Right atrium auricular region (tissue), 2 donors: ENCODE measurements around the gene GSE1. TPM values are rescaled to one million over a fixed set of nuclear protein-coding genes. Genes with fewer than 3 reads are reported as not detected.

Experiments
- DNase-seq: peaks from one replicate; pipeline ENCODE4 v3.0.0-alpha.2; 2019; ENCODE audit warnings: low spot score
- H3K27ac ChIP-seq, 2 donors: fragments of 200-600 bp; sonication (generic); 1 replicate in 1 of 2; 2 replicates in 1 of 2; pipeline ENCODE4 v1.5.1; 2016 to 2019
- H3K27me3 ChIP-seq, 2 donors: fragments of 200-600 bp; sonication (generic); one replicate each; pipeline versions ENCODE4 v1.5.1 to v1.6.0; 2017 to 2019
- H3K36me3 ChIP-seq: fragments of 200-600 bp; sonication (generic); one replicate; pipeline ENCODE4 v1.5.1; 2016
- H3K4me1 ChIP-seq, 2 donors: fragments of 200-600 bp; sonication (generic); one replicate each; pipeline versions ENCODE4 v1.5.1 to v1.6.0; 2017 to 2019
- H3K4me3 ChIP-seq, 2 donors: fragments of 200-600 bp; sonication (generic); 1 replicate in 1 of 2; 2 replicates in 1 of 2; pipeline ENCODE4 v1.5.1; 2017 to 2019; ENCODE audit warnings: mild to moderate bottlenecking in 1 of 2, moderate library complexity in 1 of 2
- H3K9me3 ChIP-seq, 2 donors: fragments of 200-600 bp; sonication (generic); one replicate each; pipeline ENCODE4 v1.5.1; 2019
- total RNA-seq, 2 donors: library from RNA; depleted of rRNA; stranded (reverse); fragments of >200 nt; gene quantifications; one replicate each; pipeline ENCODE4 v1.1.0, GENCODE V29; 2016
- TF ChIP-seq, protein P1 (sequence below), 2 donors: fragments of 200-600 bp; sonication (generic); IDR thresholded peaks; one replicate each; pipeline ENCODE4 v1.5.1; 2019; ENCODE audit warnings: antibody characterized with exemption in 2 of 2

GSE1 gene
- total RNA-seq, 2 donors from 2014 or later = 37.1 to 55.7 TPM

DNA sequence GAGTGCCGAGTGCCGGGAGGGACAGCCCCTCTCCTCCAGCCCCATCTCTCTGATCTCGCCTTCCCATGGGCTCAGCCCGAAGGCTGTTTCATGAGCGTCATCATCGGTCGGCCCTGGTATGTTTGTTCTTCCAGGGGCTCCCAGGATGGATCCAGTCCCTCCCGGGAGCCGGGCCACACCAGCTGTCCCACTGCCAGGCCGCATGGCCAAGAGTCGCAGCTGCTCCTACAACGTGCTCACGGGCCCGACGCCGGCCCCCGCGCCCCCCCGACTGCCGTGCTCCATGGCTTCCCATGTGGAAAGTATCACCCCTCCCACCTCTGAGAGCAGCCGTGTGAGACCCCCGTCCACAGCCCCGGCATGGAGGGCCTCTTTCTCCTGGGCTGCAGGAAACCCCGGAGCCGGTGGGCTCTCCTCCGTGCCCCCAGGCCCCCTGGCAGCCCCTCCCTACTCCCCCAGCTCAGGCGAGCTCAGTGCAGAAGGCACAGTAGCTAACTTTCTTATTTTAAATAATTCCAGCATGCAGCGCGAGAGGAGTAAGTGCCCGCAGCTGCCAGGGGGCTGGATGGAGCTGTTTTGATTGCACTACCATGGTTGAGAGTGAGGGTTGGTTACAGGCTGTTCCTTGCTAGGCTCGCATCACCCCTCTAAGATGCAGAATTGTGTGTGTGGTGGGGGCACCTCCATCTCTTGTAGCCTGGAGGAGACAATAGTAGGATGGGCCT is 26.6 kb upstream of the GSE1 start:
- TF ChIP-seq, protein P1, sequence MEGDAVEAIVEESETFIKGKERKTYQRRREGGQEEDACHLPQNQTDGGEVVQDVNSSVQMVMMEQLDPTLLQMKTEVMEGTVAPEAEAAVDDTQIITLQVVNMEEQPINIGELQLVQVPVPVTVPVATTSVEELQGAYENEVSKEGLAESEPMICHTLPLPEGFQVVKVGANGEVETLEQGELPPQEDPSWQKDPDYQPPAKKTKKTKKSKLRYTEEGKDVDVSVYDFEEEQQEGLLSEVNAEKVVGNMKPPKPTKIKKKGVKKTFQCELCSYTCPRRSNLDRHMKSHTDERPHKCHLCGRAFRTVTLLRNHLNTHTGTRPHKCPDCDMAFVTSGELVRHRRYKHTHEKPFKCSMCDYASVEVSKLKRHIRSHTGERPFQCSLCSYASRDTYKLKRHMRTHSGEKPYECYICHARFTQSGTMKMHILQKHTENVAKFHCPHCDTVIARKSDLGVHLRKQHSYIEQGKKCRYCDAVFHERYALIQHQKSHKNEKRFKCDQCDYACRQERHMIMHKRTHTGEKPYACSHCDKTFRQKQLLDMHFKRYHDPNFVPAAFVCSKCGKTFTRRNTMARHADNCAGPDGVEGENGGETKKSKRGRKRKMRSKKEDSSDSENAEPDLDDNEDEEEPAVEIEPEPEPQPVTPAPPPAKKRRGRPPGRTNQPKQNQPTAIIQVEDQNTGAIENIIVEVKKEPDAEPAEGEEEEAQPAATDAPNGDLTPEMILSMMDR (IDR thresholded peaks at IDR 0.05) = no peak
- DNase-seq = no peak
- no peaks in the 10 kb centered on the region for H3K27me3 ChIP-seq
- no peaks in the 10 kb centered on the region for H3K36me3 ChIP-seq
- no peak overlapping the region for H3K27ac ChIP-seq
- no peaks in the 10 kb centered on the region for H3K9me3 ChIP-seq
- peaks cover 0 to 54% of the 10 kb centered on the region in 2 donors for H3K4me1 ChIP-seq
- H3K4me3 ChIP-seq = no peak overlapping the region

DNA sequence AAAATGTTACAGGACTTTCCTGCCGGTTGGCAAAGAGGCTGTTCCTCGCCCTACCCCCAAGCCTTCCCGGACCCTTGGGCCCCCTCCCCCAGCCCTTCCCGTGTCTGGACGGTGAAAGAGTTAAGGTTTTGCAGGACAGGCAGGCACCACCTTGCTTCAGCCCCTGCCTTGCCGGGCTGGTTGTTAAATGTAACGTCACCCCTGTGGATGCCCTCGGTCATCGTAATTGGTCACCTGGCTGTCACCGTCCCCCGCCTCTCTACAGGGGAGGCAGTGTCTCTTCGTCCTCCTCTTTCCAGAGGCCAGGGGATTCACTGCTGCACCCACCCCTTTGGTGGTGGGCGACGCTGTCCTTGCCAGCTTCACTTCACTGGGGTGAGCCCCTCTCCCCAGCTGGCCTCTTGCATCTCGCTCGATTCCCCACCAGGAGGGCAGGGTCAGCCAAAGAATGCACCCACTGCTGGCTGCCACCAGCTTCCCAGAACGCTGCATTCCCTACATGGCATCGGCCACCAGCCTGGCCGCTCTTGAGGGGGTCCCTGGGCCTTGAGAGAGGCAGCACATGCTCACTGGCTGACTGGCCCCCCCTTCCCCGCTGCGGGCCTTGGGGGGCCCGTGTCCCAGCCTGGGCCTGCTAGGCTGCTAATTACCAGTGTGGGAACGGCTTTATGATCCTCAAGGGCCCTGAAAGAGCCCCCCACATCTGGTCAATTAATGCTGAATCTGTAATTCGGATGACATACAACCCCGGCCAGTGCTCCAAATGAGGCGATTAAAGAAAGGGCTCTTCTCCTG is 25.2 kb upstream of the GSE1 start:
- DNase-seq = no peak
- H3K4me1 ChIP-seq = peaks cover 0 to 47% of the 10 kb centered on the region in 2 donors
- no peaks in the 10 kb centered on the region for H3K27me3 ChIP-seq
- H3K4me3 ChIP-seq = no peak overlapping the region
- H3K9me3 ChIP-seq = no peaks in the 10 kb centered on the region
- H3K36me3 ChIP-seq = no peaks in the 10 kb centered on the region
- H3K27ac ChIP-seq = no peak overlapping the region
- TF ChIP-seq, protein P1 (IDR thresholded peaks at IDR 0.05) = no peak

DNA sequence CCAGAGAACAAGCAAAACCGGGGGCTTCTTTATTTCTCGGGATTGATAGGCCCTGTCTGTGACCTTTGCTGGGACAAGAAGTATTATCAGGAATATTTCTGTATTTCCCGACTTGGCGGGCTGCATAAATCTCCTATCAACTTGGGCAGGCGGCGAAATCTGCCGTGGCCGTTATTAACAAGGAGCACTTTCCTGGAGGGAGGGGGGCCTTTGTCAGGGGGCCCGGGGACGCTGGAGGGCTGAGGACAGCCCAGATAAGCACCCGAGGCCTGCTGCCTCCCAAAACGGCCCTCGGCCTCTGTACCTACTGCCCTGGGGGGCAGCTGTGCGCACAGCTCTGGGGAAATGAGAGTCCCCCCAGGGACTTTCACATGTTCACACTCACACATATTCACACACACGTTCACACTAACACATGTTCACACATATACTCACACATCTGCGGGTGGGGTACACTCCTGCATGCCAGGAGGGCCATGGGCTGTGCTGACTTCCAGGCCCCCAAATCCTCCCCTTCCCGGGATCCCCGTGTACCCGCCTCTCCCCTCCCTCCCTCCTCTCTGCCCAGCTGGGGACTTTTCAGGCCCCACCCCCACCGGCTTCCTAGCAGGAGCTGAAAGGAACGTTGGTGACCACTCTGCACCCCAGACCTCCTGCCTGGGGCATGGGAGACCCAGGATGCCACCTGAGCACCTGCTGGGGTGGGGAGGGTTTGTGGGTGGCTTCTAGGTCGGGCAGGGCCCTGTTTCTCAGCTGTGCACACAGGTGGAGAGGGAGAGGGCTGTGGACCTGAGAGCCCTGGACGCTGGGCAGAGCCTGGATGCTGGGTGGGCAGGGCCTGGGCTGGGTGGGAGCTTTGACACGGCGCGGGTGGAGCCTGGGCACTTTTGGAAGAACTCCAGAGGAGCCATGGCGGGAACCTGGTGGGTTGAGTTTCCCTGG is 24.3 kb upstream of the GSE1 start:
- Histone ChIP-seq H3K9me3 (no peaks in the 10 kb centered on the region), H3K36me3 (no peaks in the 10 kb centered on the region), H3K4me3 (no peak overlapping the region), H3K27ac (no peak overlapping the region), H3K4me1 (peaks cover 0 to 47% of the 10 kb centered on the region in 2 donors), H3K27me3 (no peaks in the 10 kb centered on the region)
- DNase-seq = no peak
- TF ChIP-seq, protein P1 (IDR thresholded peaks at IDR 0.05) = no peak

DNA sequence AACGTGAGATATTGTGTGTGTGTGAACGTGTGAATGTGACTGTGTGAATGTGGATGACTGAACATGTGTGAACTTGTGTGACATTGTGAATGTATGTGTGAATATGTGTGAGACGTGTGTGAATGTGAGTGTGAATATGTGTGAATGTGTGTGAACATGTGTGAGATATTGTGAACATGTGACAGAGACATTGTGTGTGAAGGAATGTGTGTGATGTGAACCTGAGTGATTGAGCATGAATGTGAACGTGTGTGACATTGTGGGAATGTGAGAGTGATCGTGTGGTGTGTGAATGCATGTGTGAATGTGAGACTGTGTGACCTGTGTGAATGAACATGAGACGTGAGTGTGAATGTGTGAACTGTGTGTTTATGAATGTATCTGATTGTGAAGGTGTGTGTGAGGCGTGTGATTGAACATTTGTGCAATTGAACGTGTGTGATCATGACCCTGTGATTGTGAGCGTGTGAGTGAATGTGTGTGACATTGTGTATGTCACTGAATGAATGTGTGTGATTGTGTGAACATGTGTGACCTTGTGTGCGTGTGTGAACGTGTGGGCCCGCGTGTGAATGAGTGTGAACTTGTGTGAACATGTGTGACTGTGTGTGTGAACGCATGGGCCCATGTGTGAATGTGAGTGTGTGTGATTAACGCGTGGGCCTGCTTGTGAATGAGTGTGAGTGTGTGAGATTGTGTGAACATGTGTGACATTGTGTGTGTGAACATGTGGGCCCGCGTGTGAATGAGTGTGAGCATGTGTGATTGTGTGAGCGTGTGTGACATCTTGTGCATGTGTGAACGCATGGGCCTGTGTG is 23.2 kb upstream of the GSE1 start:
- Histone ChIP-seq H3K4me3 (no peak overlapping the region), H3K9me3 (no peaks in the 10 kb centered on the region), H3K36me3 (no peaks in the 10 kb centered on the region), H3K27ac (no peak overlapping the region), H3K27me3 (no peaks in the 10 kb centered on the region), H3K4me1 (peaks cover 0 to 47% of the 10 kb centered on the region in 2 donors)
- TF ChIP-seq, protein P1 (IDR thresholded peaks at IDR 0.05) = no peak
- DNase-seq = no peak

DNA sequence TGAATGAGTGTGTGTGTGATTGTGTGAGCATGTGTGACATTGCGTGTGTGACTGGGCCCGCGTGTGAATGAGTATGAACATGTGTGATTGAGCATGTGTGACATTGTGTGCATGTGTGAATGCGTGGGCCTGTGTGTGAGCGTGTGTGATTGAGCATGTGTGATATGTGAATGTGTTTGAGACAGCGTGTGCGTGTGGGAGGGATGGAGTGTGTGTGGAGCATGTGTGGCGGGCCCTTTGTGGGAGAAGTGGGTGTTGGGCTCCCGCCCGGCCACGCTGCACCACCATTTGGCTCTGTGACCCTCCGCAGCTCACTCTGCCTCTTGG is 22.7 kb upstream of the GSE1 start:
- peaks cover 0 to 45% of the 10 kb centered on the region in 2 donors for H3K4me1 ChIP-seq
- TF ChIP-seq, protein P1 (IDR thresholded peaks at IDR 0.05) = no peak
- no peaks in the 10 kb centered on the region for H3K9me3 ChIP-seq
- no peak for DNase-seq
- H3K4me3 ChIP-seq = no peak overlapping the region
- no peaks in the 10 kb centered on the region for H3K36me3 ChIP-seq
- no peak overlapping the region for H3K27ac ChIP-seq
- H3K27me3 ChIP-seq = no peaks in the 10 kb centered on the region
